Nephron progenitor cell (in vitro differentiated cells): ENCODE results near the gene ZMYM2.

Source experiments
- DNase-seq: peaks from one replicate; pipeline ENCODE4 v3.0.0; 2021
- H3K27ac Mint-ChIP-seq: 2 replicates; pipeline ENCODE4 v1.8.0; 2021; ENCODE audit warnings: mild to moderate bottlenecking, moderate library complexity, mixed read lengths
- H3K27me3 Mint-ChIP-seq: 2 replicates; pipeline ENCODE4 v1.8.0; 2021; ENCODE audit warnings: mild to moderate bottlenecking, low read depth, mixed read lengths; ENCODE audit not compliant: poor library complexity
- H3K36me3 Mint-ChIP-seq: 2 replicates; pipeline ENCODE4 v1.8.0; 2021; ENCODE audit warnings: low read depth, mixed read lengths
- H3K4me1 Mint-ChIP-seq: 2 replicates; pipeline ENCODE4 v1.8.0; 2021; ENCODE audit warnings: mixed read lengths
- H3K4me3 Mint-ChIP-seq: 2 replicates; pipeline ENCODE4 v1.8.0; 2021; ENCODE audit warnings: mild to moderate bottlenecking, moderate library complexity, mixed read lengths
- H3K9me3 Mint-ChIP-seq: 2 replicates; pipeline ENCODE4 v1.8.0; 2021; ENCODE audit warnings: mild to moderate bottlenecking, moderate library complexity, mixed read lengths
- TF ChIP-seq, protein P1 (sequence below): fragments of 200-600 bp; sonication (generic); IDR thresholded peaks from 2 replicates; pipeline ENCODE4 v1.5.0; 2021; ENCODE audit warnings: antibody characterized with exemption

The ZMYM2 gene

DNA sequence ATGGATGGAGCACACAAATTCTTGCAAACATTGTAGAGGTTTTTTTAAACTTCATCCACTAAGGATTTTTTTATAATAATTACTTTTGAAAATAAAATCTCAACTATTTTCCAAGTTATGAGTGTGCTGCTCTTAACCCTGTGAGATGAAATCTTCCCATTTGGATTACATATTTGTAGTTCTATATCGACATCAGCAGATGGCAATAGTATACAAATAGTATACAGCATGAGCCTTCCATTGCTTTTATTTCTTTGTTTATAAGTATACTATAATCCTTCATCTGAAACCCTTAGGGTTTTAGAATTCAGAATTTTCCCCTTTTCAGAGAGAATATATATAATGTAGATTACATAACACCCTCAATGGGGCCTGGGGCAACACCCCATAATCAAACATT is 131.8 kb downstream of the ZMYM2 start:
- Mint-ChIP-seq H3K36me3 (peaks cover 14% of the 10 kb centered on the region), H3K27me3 (peaks cover 4% of the 10 kb centered on the region), H3K4me3 (no peak overlapping the region), H3K4me1 (no peaks in the 10 kb centered on the region), H3K27ac (no peak overlapping the region), H3K9me3 (no peaks in the 10 kb centered on the region)
- TF ChIP-seq, protein P1, sequence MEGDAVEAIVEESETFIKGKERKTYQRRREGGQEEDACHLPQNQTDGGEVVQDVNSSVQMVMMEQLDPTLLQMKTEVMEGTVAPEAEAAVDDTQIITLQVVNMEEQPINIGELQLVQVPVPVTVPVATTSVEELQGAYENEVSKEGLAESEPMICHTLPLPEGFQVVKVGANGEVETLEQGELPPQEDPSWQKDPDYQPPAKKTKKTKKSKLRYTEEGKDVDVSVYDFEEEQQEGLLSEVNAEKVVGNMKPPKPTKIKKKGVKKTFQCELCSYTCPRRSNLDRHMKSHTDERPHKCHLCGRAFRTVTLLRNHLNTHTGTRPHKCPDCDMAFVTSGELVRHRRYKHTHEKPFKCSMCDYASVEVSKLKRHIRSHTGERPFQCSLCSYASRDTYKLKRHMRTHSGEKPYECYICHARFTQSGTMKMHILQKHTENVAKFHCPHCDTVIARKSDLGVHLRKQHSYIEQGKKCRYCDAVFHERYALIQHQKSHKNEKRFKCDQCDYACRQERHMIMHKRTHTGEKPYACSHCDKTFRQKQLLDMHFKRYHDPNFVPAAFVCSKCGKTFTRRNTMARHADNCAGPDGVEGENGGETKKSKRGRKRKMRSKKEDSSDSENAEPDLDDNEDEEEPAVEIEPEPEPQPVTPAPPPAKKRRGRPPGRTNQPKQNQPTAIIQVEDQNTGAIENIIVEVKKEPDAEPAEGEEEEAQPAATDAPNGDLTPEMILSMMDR: no peak
- DNase-seq: no peak

DNA sequence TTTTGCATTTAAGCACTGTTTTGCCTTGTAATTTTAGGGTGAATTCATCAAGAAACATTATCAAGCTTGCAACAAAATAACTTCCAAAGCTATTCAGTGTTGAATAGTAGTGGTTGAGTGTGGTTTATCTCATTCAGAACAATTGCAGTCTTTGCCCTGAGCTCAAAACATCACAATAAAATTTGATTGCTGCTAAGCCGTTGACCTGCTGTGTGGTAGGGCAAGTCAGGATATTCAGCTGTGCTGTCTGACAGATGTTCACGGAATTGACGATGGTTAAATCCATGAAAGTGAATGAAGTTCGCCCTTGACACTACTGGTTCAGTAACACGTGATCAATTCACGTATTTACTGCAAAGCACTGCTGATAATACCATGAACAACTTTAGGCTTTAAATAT is 135.4 kb downstream of the ZMYM2 start:
- Mint-ChIP-seq H3K36me3 (peaks cover 4% of the 10 kb centered on the region), H3K27ac (no peak overlapping the region), H3K9me3 (no peaks in the 10 kb centered on the region), H3K27me3 (peaks cover 4% of the 10 kb centered on the region), H3K4me3 (no peak overlapping the region), H3K4me1 (peaks cover 14% of the 10 kb centered on the region)
- no peak for DNase-seq
- TF ChIP-seq, protein P1: no peak

DNA sequence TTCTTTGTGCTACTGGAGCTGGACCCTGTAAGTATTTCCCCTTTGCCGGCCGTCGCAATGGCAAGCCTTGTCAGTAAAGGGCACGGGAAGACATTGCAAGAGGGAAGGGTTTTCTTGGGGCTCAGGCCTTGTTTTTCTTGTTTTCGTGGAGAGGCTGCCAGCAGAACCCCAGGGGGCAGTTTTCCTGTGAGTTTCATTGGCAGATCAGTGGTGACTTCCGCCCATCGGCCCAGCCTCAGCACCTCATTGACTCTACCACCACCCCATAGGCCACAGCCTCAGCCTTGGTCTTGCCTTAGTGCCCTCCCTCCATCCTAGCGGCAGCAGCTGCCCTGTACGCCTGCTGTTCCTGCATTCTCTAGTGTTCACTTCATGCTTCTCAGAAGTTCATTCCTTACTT is 140.8 kb downstream of the ZMYM2 start:
- Mint-ChIP-seq H3K9me3 (no peaks in the 10 kb centered on the region), H3K27me3 (peaks cover 7% of the 10 kb centered on the region), H3K4me1 (peaks cover 38% of the 10 kb centered on the region), H3K27ac (no peak overlapping the region), H3K4me3 (no peak overlapping the region), H3K36me3 (no peaks in the 10 kb centered on the region)
- TF ChIP-seq, protein P1: no peak
- DNase-seq: no peak

DNA sequence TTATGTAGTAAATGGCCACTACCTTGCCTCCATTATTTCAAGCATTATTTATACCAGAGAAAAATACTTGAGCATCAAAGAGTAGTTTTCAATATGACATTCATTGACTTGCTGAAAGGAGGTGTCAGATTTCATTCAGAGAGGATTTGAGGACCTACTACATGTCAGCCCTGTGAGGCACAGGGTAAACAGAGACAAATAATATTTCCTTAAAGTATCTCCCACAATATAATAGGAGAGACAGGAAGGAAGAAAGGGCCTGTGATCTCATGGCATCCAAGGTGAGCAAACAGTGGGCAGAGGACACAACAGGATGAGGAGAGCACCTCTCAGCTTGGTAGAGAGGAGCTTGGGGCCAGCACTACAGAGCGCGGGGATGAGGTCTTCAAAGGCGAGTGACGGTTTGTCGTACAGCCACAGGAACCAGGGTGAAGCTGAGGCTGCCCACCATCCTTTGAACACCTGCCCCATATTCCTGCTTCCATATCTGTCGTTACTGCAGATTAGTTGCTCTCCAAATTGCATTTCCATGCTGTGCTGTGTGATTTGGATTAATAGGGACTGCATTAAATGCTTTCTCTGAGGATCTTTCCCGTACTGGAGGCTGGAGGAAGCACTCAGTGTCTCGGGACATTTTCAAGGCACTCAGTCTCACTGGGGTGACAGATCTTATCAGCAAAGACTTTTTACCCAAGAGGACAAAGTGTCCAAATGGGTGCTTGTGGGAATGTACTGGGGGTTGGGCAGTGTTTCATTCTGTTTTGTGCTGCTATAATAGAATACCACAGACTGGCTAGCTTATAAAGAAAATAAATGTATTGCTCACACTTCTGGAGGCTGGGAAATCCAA is 143.2 kb downstream of the ZMYM2 start:
- Mint-ChIP-seq H3K36me3 (no peaks in the 10 kb centered on the region), H3K9me3 (no peaks in the 10 kb centered on the region), H3K27me3 (peaks cover 6% of the 10 kb centered on the region), H3K27ac (no peak overlapping the region), H3K4me1 (peaks cover 32% of the 10 kb centered on the region), H3K4me3 (no peak overlapping the region)
- DNase-seq: no peak
- TF ChIP-seq, protein P1: no peak

DNA sequence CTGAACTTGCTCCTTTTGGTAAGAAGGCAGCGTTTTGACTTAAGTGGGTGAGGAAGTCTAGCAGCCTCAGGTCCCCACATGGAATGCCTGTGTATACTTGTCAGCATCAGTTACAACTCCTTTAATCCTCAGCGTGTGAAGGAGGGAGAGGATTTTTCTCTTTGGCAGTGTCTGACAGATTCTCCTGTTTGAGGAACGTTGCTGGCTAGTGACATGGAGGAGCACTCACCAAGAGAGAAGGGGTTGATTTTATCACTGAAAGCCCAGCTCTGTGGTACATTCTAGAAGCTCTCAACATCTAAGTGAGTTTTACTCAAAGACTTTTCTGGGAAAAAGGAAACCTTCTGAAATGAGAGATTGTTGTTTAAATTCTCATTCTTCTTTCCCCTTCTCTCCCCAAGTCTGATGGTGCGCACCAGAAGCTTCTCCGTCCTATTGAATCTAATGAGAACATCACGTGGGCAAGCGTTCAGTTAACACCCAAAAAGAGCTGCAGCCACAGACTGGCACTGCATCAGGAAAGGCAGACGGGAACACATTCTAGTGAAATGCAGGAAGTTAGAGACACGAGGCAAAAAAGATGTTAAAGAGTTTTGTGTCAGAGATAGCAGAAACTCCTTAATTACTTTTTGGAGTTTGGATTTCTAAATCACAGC is 144.1 kb downstream of the ZMYM2 start:
- no peaks in the 10 kb centered on the region for H3K9me3 Mint-ChIP-seq

More for the DNA sequence above, 144.1 kb downstream of the ZMYM2 start:
- DNase-seq: no peak
- TF ChIP-seq, protein P1: no peak
- Mint-ChIP-seq H3K36me3 (no peaks in the 10 kb centered on the region), H3K27ac (no peak overlapping the region), H3K27me3 (peaks cover 11% of the 10 kb centered on the region), H3K4me1 (peaks cover 32% of the 10 kb centered on the region), H3K4me3 (no peak overlapping the region)
